Effector memory CD4-positive, alpha-beta T cell (primary cell): ENCODE results near the gene TNS2.
A peak's percentile ranks its signal among the peaks of the same experiment; 100 is the strongest.
"Not testable (repeated sequence)": the region's sequence is repeated elsewhere in the genome, so short reads cannot be mapped to it uniquely, and the experiment has no call there.

Experiments
- DNase-seq, 3 donors: peaks; one replicate each; pipeline ENCODE4 v3.0.0-alpha.2; 2020
- H3K27ac ChIP-seq: 2 replicates; pipeline ENCODE4 v1.7.0; 2013; ENCODE audit warnings: mild to moderate bottlenecking, low read length, moderate library complexity; ENCODE audit not compliant: insufficient read depth, poor library complexity, severe bottlenecking
- H3K27me3 ChIP-seq: replicated peaks from 2 replicates; pipeline ENCODE4 v1.7.0; 2013; ENCODE audit warnings: mild to moderate bottlenecking, low read length; ENCODE audit not compliant: insufficient read depth, control insufficient read depth, poor library complexity, severe bottlenecking
- H3K36me3 ChIP-seq: 2 replicates; pipeline ENCODE4 v1.7.0; 2013; ENCODE audit warnings: mild to moderate bottlenecking, low read length, moderate library complexity; ENCODE audit not compliant: control insufficient read depth, insufficient read depth
- H3K4me1 ChIP-seq: 2 replicates; pipeline ENCODE4 v1.7.0; 2013; ENCODE audit warnings: low read length, mild to moderate bottlenecking; ENCODE audit not compliant: control insufficient read depth, insufficient read depth, poor library complexity, severe bottlenecking
- H3K4me3 ChIP-seq: 2 replicates; pipeline ENCODE4 v1.7.0; 2013; ENCODE audit warnings: low read length, low read depth, mild to moderate bottlenecking; ENCODE audit not compliant: insufficient read depth, poor library complexity, severe bottlenecking
- H3K9me3 ChIP-seq: 2 replicates; pipeline ENCODE4 v1.7.0; 2013; ENCODE audit warnings: mild to moderate bottlenecking, low read length, moderate library complexity; ENCODE audit not compliant: control insufficient read depth

The TNS2 gene

DNA sequence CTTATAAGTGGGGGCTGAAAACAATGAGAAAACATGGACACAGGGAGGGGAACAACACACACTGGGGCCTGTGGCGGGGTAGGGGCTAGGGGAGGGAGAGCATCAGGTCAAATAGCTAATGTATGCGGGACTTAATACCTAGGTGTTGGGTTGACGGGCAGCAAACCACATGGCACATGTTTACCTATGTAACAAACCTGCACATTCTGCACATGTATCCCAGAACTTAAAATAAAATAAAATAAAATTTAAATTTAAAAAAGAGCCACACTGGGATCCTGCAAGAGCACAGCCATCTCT is 45.7 kb downstream of the TNS2 start:
- not testable (repeated sequence) for DNase-seq, H3K27ac ChIP-seq, H3K27me3 ChIP-seq, H3K36me3 ChIP-seq, H3K9me3 ChIP-seq, H3K4me3 ChIP-seq
- peaks cover 26% of the 10 kb centered on the region for H3K4me1 ChIP-seq

DNA sequence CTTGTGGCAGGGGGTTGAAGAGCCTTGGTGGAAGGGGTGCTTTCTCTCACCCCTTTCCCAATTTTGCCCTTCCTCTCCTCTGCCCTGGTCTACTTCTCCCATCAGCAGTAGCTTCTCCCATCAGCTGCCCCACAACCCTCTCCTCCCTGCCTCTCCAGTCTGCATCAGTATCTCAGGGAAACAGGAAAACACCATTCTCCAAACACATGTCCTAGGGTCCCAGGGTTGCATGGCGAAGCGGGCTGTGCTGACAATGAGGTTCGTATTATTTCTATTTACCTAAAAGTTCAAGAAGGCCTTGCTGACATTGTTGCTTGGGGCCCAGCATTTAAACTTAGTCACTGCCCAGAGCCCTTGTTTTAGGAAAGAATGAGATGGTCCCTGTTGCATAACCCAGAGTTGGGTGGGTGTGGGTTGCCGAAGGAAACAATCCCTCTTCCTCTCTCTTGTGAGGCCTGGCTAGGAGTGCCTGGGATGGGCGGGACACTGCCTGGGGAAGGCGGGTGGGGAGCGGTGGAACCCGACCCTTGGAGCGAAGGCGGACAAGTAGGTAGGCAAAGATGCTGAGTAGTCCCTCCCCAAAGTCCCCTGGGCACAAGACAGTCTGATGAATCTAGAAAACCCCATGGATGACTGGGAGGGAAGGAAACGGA is 46.4 kb downstream of the TNS2 start:
- DNase-seq = no peak
- no peaks in the 10 kb centered on the region for H3K27me3 ChIP-seq
- no peaks in the 10 kb centered on the region for H3K36me3 ChIP-seq
- peaks cover 26% of the 10 kb centered on the region for H3K4me1 ChIP-seq
- H3K27ac ChIP-seq = no peak overlapping the region
- no peaks in the 10 kb centered on the region for H3K9me3 ChIP-seq
- H3K4me3 ChIP-seq = no peak overlapping the region

DNA sequence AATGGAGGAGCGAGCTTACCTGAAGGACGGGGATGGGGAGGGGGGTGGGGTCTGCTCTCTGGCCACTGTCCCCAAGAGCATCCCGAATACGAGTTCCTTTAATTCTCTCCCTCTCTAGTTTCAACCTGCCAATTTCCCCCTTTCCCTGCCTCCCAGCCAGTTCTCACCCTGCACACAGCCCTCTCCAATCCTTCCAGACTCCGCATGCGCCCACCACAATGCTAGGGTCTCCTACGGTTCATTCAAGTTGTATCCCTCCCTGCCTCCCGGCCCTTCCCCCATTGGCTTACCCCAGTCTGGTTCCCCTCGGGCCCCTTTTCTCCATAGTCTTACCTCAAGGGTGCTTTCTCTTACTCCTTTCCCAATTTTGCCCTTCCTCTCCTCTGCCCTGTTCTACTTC is 46.9 kb downstream of the TNS2 start:
- no peaks in the 10 kb centered on the region for H3K9me3 ChIP-seq
- no peak overlapping the region for H3K4me3 ChIP-seq
- H3K27ac ChIP-seq = no peak overlapping the region
- peaks cover 26% of the 10 kb centered on the region for H3K4me1 ChIP-seq
- H3K27me3 ChIP-seq = no peaks in the 10 kb centered on the region
- no peak for DNase-seq
- H3K36me3 ChIP-seq = no peaks in the 10 kb centered on the region

DNA sequence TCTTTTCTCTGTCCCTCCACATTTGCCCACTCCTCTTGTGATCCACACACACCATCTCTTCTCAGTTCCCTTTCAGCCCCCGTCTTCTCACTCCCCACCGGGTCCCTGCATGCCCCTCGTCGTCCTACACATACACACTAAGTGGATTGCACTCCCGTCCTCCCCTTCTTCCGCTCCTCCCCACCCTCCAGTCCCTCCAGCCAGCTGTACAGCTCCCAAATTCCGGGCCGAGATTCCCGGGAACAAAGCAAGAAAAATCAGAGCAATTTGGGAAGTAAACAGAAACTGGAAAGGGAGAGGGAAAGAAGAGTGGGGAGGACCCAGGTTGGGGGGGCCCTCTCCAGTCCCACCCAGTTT is 47.3 kb downstream of the TNS2 start:
- Histone ChIP-seq H3K36me3 (no peaks in the 10 kb centered on the region), H3K4me3 (peak overlapping the region; percentile 60), H3K27ac (peak overlapping the region; percentile 40)

DNA sequence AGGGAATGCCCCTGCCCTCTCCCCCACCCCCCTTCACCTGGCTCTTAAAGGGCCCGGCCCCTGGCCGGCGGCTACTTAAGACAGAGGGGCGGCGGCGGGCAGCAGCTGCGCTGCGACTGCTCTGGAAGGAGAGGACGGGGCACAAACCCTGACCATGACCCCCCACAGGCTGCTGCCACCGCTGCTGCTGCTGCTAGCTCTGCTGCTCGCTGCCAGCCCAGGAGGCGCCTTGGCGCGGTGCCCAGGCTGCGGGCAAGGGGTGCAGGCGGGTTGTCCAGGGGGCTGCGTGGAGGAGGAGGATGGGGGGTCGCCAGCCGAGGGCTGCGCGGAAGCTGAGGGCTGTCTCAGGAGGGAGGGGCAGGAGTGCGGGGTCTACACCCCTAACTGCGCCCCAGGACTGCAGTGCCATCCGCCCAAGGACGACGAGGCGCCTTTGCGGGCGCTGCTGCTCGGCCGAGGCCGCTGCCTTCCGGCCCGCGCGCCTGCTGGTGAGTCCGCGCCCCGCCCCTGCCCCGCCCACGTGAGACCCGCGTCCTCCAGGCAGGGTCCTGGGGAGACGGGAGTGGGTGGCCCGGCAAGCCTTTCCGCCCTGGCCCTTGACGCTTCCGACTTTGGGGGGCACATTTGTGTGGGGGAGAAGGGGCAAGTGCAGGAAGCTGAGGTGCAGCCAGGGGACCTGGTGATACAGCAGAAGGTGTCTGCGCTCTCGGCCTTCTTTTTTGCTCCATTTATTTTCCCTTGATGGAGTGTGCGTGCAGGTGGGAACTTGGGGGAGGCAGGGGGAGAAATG is 47.9 kb downstream of the TNS2 start, which contains the start of gene IGFBP6:
IGFBP6 (plus strand) TSS at position 104 of the 790 bp plus-strand sequence; CDS start at position 155, 51 bp downstream.
- peak; percentile 33 to 53 (median 39) for DNase-seq
- Histone ChIP-seq H3K4me3 (peak within 1 kb of the TSS; percentile 60), H3K36me3 (no peaks in the 10 kb centered on the region), H3K27me3 (no peaks in the 10 kb centered on the region), H3K27ac (peak within 1 kb of the TSS; percentile 40), H3K9me3 (no peaks in the 10 kb centered on the region), H3K4me1 (peaks cover 35% of the 10 kb centered on the region)

More for the DNA sequence above, 47.3 kb downstream of the TNS2 start:
- Histone ChIP-seq H3K4me1 (peaks cover 30% of the 10 kb centered on the region), H3K9me3 (no peaks in the 10 kb centered on the region), H3K27me3 (no peaks in the 10 kb centered on the region)
- no peak for DNase-seq

DNA sequence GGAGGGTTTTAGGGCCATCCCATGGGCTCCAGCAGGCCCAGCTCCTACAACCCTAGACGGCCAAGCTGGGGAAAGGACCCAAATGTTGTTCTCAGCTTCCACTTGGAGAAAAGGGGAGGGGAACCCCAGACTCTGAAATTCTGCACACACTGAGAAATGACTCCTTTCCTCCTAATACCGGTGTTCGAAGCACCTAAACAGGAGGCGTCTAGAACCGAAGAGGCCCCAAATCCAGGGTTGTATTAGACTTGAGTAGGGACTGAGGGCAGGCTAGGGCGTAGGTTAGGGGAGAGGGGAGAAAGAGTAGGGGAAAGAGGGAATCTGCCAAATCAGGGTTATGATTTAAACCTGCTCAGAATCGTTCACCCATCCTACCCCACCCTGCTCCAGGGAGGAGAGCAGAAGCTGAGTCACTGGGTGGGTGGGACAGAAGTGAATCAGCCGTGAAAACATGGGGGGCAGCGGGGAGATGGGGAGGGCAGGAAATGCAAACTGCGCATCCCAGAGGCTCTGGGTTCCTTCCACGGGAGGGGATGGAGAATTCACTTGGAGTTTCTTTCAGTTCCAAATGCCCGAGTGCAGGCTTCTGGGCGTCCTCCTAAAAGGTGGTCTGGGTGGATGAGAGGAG is 48.6 kb downstream of the TNS2 start:
- H3K36me3 ChIP-seq = no peaks in the 10 kb centered on the region
- no peaks in the 10 kb centered on the region for H3K27me3 ChIP-seq
- H3K9me3 ChIP-seq = no peaks in the 10 kb centered on the region
- peaks cover 43% of the 10 kb centered on the region for H3K4me1 ChIP-seq
- peak overlapping the region; percentile 40 for H3K27ac ChIP-seq
- H3K4me3 ChIP-seq = peak overlapping the region; percentile 60
- peak in 1 of 3 donors; percentile 16 for DNase-seq

DNA sequence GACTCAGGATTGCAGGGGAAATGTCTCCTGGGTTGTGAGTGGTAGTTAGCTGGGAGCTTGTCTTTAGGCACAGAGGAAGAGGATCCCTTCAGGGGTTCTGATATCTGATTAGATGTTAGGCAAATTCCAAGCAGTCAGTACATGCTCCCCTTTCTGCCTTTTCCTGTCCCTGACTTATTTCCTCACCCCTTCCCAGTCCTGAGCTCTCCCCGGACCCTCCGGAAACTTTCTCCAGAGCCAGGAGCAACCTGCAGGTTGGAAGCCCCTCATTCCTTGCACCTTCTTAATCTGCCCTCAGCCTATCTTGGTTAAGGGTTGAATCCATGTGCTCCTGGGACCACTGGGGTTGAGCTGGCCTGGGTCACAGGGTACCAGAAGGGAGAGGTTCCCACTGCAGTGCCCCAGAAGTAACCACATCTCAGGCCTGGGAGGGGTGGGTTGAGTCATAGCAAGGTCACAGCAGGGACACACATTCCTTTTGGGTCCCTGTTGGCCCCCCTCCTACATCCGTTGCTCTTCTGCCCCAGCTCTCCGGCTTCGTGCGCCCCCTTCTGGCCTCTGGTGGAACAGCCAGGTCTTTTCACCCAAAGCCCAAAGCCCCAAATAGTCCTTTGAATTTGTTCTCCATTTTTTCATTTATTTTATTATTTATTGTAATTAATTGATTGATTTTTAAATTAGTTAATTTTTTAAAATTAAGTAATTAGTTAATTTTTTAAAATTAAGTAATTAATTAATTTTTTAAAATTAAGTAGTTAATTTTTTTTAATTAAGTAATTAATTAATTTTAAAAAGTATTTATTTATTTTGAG is 49.4 kb downstream of the TNS2 start:
- H3K36me3 ChIP-seq = no peaks in the 10 kb centered on the region
- H3K4me1 ChIP-seq = peaks cover 51% of the 10 kb centered on the region
- no peak overlapping the region for H3K4me3 ChIP-seq
- H3K9me3 ChIP-seq = no peaks in the 10 kb centered on the region
- no peak overlapping the region for H3K27ac ChIP-seq
- H3K27me3 ChIP-seq = no peaks in the 10 kb centered on the region
- DNase-seq = peak; percentile 73 to 83 (median 81)

DNA sequence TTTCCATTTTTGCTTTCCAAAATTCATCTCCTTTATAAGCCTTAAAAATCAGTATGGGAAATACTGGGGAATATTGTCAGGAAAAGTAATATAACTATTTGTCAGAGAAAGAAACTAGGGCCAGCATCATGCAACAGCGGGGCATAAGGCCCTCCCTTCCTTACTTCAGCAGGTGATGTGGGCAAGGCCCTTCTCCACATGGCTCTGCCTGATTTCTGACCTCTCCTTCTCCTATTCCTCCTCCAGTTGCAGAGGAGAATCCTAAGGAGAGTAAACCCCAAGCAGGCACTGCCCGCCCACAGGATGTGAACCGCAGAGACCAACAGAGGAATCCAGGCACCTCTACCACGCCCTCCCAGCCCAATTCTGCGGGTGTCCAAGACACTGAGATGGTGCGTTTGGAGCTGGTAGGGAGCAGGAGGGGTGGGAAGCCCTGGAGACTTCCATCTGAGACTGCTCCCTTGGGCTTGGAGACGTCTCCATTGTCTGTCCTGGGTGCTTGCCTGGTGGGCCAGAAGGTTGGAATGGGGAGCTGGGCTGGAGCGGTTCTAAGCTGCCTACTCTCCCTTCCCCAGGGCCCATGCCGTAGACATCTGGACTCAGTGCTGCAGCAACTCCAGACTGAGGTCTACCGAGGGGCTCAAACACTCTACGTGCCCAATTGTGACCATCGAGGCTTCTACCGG is 50.7 kb downstream of the TNS2 start:
- no peak overlapping the region for H3K27ac ChIP-seq
- peaks cover 52% of the 10 kb centered on the region for H3K4me1 ChIP-seq
- no peak overlapping the region for H3K4me3 ChIP-seq
- DNase-seq = no peak
- no peaks in the 10 kb centered on the region for H3K36me3 ChIP-seq
- H3K9me3 ChIP-seq = no peaks in the 10 kb centered on the region
- H3K27me3 ChIP-seq = no peaks in the 10 kb centered on the region

DNA sequence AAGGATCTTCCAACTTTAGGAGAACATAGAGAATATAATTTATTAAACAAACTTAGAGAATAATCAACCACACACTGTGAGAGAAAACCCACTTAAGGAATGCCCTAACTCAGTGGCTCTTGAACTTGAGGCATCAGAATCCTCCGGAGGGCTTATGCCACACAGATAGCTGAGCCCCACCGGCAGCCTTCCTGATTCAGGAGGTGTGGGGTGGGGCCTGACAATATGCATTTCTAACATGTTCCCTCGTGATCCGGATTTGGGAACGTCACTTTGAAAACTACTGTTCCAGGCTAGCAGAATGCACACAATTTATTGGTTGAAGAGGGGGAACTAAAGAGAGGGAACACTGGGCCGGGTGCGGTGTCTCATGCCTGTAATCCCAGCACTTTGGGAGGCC is 51.4 kb downstream of the TNS2 start:
- Histone ChIP-seq H3K4me1 (peaks cover 52% of the 10 kb centered on the region), H3K4me3 (no peak overlapping the region), H3K9me3 (no peaks in the 10 kb centered on the region), H3K36me3 (no peaks in the 10 kb centered on the region), H3K27me3 (no peaks in the 10 kb centered on the region), H3K27ac (no peak overlapping the region)
- no peak for DNase-seq
